CD8-positive, alpha-beta memory T cell (primary cell): ENCODE results near the gene DST. TPM values are rescaled to one million over a fixed set of nuclear protein-coding genes. Genes with fewer than 3 reads are reported as not detected.

Source experiments
- CTCF ChIA-PET: fragments of 350-600 bp; sonication (Branson Sonifier 250); formaldehyde crosslinking; loops from one replicate; lab custom pipeline; 2021; ENCODE audit warnings: antibody characterized with exemption; lab: Charles Lee
- POLR2A ChIA-PET: fragments of 350-600 bp; sonication (Branson Sonifier 250); formaldehyde crosslinking; loops from one replicate; lab custom pipeline; 2021; ENCODE audit warnings: antibody characterized with exemption; lab: Charles Lee
- DNase-seq, 5 donors: peaks; one replicate each; pipeline versions ENCODE4 v3.0.0 to v3.0.0-alpha.2; 2020 to 2022; ENCODE audit warnings: mixed read lengths in 1 of 5
- H3K27ac ChIP-seq: one replicate; pipeline ENCODE4 v1.7.0; 2013; ENCODE audit warnings: low read depth, mild to moderate bottlenecking, low read length, moderate library complexity
- H3K27me3 ChIP-seq: 2 replicates; pipeline ENCODE4 v1.7.0; 2013; ENCODE audit warnings: low read length, mild to moderate bottlenecking; ENCODE audit not compliant: insufficient read depth, poor library complexity, severe bottlenecking
- H3K36me3 ChIP-seq: 2 replicates; pipeline ENCODE4 v1.7.0; 2013; ENCODE audit warnings: mild to moderate bottlenecking, low read length, moderate library complexity; ENCODE audit not compliant: insufficient read depth
- H3K4me1 ChIP-seq: 2 replicates; pipeline ENCODE4 v1.7.0; 2013; ENCODE audit warnings: mild to moderate bottlenecking, low read length, moderate library complexity; ENCODE audit not compliant: insufficient read depth
- H3K4me3 ChIP-seq: 2 replicates; pipeline ENCODE4 v1.7.0; 2013; ENCODE audit warnings: mild to moderate bottlenecking, low read length
- H3K9me3 ChIP-seq: 2 replicates; pipeline ENCODE4 v1.7.0; 2013; ENCODE audit warnings: mild to moderate bottlenecking, low read length
- H3K27ac Mint-ChIP-seq, 8 donors: one replicate each; pipeline ENCODE4 v1.8.0; 2020 to 2021; ENCODE audit warnings: mixed read lengths in 8 of 8, mild to moderate bottlenecking in 6 of 8, inconsistent platforms in 3 of 8, moderate library complexity in 3 of 8
- H3K27me3 Mint-ChIP-seq, 2 donors: one replicate each; pipeline ENCODE4 v1.8.0; 2020 to 2021; ENCODE audit warnings: mixed read lengths in 2 of 2, mild to moderate bottlenecking in 1 of 2, moderate library complexity in 1 of 2
- H3K36me3 Mint-ChIP-seq, 3 donors: one replicate each; pipeline ENCODE4 v1.8.0; 2020 to 2021; ENCODE audit warnings: mixed read lengths in 3 of 3, inconsistent platforms in 1 of 3, mild to moderate bottlenecking in 1 of 3
- H3K4me1 Mint-ChIP-seq, 3 donors: one replicate each; pipeline ENCODE4 v1.8.0; 2020 to 2021; ENCODE audit warnings: mixed read lengths in 3 of 3, inconsistent platforms in 1 of 3, mild to moderate bottlenecking in 1 of 3
- H3K4me3 Mint-ChIP-seq, 7 donors: one replicate each; pipeline ENCODE4 v1.8.0; 2020 to 2021; ENCODE audit warnings: mixed read lengths in 7 of 7, mild to moderate bottlenecking in 6 of 7, moderate library complexity in 4 of 7, inconsistent platforms in 2 of 7
- H3K9me3 Mint-ChIP-seq, 5 donors: one replicate each; pipeline ENCODE4 v1.8.0; 2020 to 2022; ENCODE audit warnings: mixed read lengths in 5 of 5, mild to moderate bottlenecking in 3 of 5, moderate library complexity in 2 of 5, inconsistent platforms in 1 of 5
- polyA plus RNA-seq: library from polyadenylated mRNA; unstranded; fragments of 300-500 nt; fragmentation: Illumina TruSeq; gene quantifications from one replicate; pipeline ENCODE4 v1.2.3, GENCODE V29; 2021
- total RNA-seq, 2 experiments: library from RNA; stranded (reverse); gene quantifications; one replicate each; pipeline ENCODE4 v1.2.3, GENCODE V29; 2021

The DST gene
- total and polyA plus RNA-seq, 3 experiments from 2014 or later, result 0.95 to 1.9 (median 1.7) TPM

GRCh38 chr6:56491606-56492328, 150.9 kb downstream of the DST start:
- Mint-ChIP-seq H3K9me3 (no peaks in the 10 kb centered on the region), H3K27ac (peak overlapping the region in 1 of 8 donors; percentile 21), H3K4me3 (no peak overlapping the region), H3K36me3 (no peaks in the 10 kb centered on the region), H3K4me1 (no peaks in the 10 kb centered on the region), H3K27me3 (no peaks in the 10 kb centered on the region)
- CTCF ChIA-PET, result no interaction called here
- POLR2A ChIA-PET, result no interaction called here
- H3K4me1 ChIP-seq, result no peaks in the 10 kb centered on the region
- no peaks in the 10 kb centered on the region for H3K27me3 ChIP-seq
- no peaks in the 10 kb centered on the region for H3K9me3 ChIP-seq
- H3K36me3 ChIP-seq, result no peaks in the 10 kb centered on the region
- no peak overlapping the region for H3K4me3 ChIP-seq
- H3K27ac ChIP-seq, result no peak overlapping the region
- no peak for DNase-seq

GRCh38 chr6:56490993-56491392, 151.7 kb downstream of the DST start:
- peaks cover 0 to 5% (median 0%) of the 10 kb centered on the region in 3 donors for H3K36me3 Mint-ChIP-seq
- POLR2A ChIA-PET, result no interaction called here
- H3K36me3 ChIP-seq, result no peaks in the 10 kb centered on the region
- no peak overlapping the region for H3K4me3 ChIP-seq
- H3K27ac ChIP-seq, result no peak overlapping the region
- no peaks in the 10 kb centered on the region for H3K27me3 ChIP-seq
- no peaks in the 10 kb centered on the region for H3K4me1 Mint-ChIP-seq
- CTCF ChIA-PET, result no interaction called here
- H3K4me3 Mint-ChIP-seq, result no peak overlapping the region
- H3K27ac Mint-ChIP-seq, result no peak overlapping the region
- no peaks in the 10 kb centered on the region for H3K4me1 ChIP-seq
- H3K27me3 Mint-ChIP-seq, result no peaks in the 10 kb centered on the region
- no peaks in the 10 kb centered on the region for H3K9me3 ChIP-seq
- no peaks in the 10 kb centered on the region for H3K9me3 Mint-ChIP-seq
- DNase-seq, result no peak

GRCh38 chr6:56489559-56489958, 153.1 kb downstream of the DST start:
- H3K9me3 Mint-ChIP-seq, result peaks cover 0 to 3% (median 0%) of the 10 kb centered on the region in 5 donors
- no peak overlapping the region for H3K27ac ChIP-seq
- H3K36me3 Mint-ChIP-seq, result peaks cover 0 to 5% (median 0%) of the 10 kb centered on the region in 3 donors
- no peak overlapping the region for H3K4me3 ChIP-seq
- no peaks in the 10 kb centered on the region for H3K36me3 ChIP-seq
- no peaks in the 10 kb centered on the region for H3K4me1 Mint-ChIP-seq
- no peak overlapping the region for H3K4me3 Mint-ChIP-seq
- H3K4me1 ChIP-seq, result no peaks in the 10 kb centered on the region
- H3K9me3 ChIP-seq, result no peaks in the 10 kb centered on the region
- H3K27me3 ChIP-seq, result no peaks in the 10 kb centered on the region
- no peak for DNase-seq
- no peak overlapping the region for H3K27ac Mint-ChIP-seq
- H3K27me3 Mint-ChIP-seq, result no peaks in the 10 kb centered on the region
- POLR2A ChIA-PET, result no interaction called here
- CTCF ChIA-PET, result interaction anchor here (0.6 kb wide), 1 partner anchor 172 kb away, joined by 3 read pairs; no protein-coding TSS in a partner anchor

- Mint-ChIP-seq H3K4me3 (no peak overlapping the region), H3K27me3 (no peaks in the 10 kb centered on the region), H3K4me1 (no peaks in the 10 kb centered on the region), H3K9me3 (peaks cover 0 to 3% (median 0%) of the 10 kb centered on the region in 5 donors), H3K36me3 (peaks cover 0 to 5% (median 0%) of the 10 kb centered on the region in 3 donors), H3K27ac (no peak overlapping the region)
- no peak overlapping the region for H3K4me3 ChIP-seq
- H3K27ac ChIP-seq, result no peak overlapping the region
- CTCF ChIA-PET, result no interaction called here
- H3K4me1 ChIP-seq, result no peaks in the 10 kb centered on the region
- H3K9me3 ChIP-seq, result no peaks in the 10 kb centered on the region
- H3K36me3 ChIP-seq, result no peaks in the 10 kb centered on the region
- POLR2A ChIA-PET, result no interaction called here
- DNase-seq, result no peak
- H3K27me3 ChIP-seq, result no peaks in the 10 kb centered on the region
These were observed 154.4 kb downstream of the DST start for GRCh38 chr6:56488281-56488680.

- H3K9me3 ChIP-seq, result no peaks in the 10 kb centered on the region
- Mint-ChIP-seq H3K4me3 (no peak overlapping the region), H3K27me3 (no peaks in the 10 kb centered on the region), H3K36me3 (peaks cover 0 to 5% (median 0%) of the 10 kb centered on the region in 3 donors), H3K9me3 (peaks cover 0 to 3% (median 0%) of the 10 kb centered on the region in 5 donors), H3K4me1 (no peaks in the 10 kb centered on the region), H3K27ac (no peak overlapping the region)
- no peak overlapping the region for H3K4me3 ChIP-seq
- no peaks in the 10 kb centered on the region for H3K4me1 ChIP-seq
- H3K27me3 ChIP-seq, result no peaks in the 10 kb centered on the region
- ChIA-PET POLR2A (no interaction called here), CTCF (no interaction called here)
- no peak overlapping the region for H3K27ac ChIP-seq
- H3K36me3 ChIP-seq, result no peaks in the 10 kb centered on the region
- DNase-seq, result no peak
These were observed 156.0 kb downstream of the DST start for GRCh38 chr6:56486681-56487080.

GRCh38 chr6:56484669-56485068, 158.0 kb downstream of the DST start:
- peaks cover 0 to 5% (median 0%) of the 10 kb centered on the region in 3 donors for H3K36me3 Mint-ChIP-seq

GRCh38 chr6:56483929-56484328, 158.8 kb downstream of the DST start:
- no peak overlapping the region for H3K4me3 Mint-ChIP-seq
- H3K27ac ChIP-seq, result no peak overlapping the region

More at GRCh38 chr6:56484669-56485068, 158.0 kb downstream of the DST start:
- Mint-ChIP-seq H3K9me3 (peaks cover 0 to 3% (median 0%) of the 10 kb centered on the region in 5 donors), H3K27ac (no peak overlapping the region), H3K27me3 (no peaks in the 10 kb centered on the region), H3K4me1 (no peaks in the 10 kb centered on the region), H3K4me3 (no peak overlapping the region)
- no peak for DNase-seq
- ChIA-PET CTCF (no interaction called here), POLR2A (no interaction called here)
- Histone ChIP-seq H3K9me3 (no peaks in the 10 kb centered on the region), H3K27ac (no peak overlapping the region), H3K4me1 (no peaks in the 10 kb centered on the region), H3K4me3 (no peak overlapping the region), H3K36me3 (no peaks in the 10 kb centered on the region), H3K27me3 (no peaks in the 10 kb centered on the region)

GRCh38 chr6:56482525-56482924, 160.2 kb downstream of the DST start:
- CTCF ChIA-PET, result no interaction called here

More at GRCh38 chr6:56483929-56484328, 158.8 kb downstream of the DST start:
- POLR2A ChIA-PET, result no interaction called here
- H3K36me3 ChIP-seq, result no peaks in the 10 kb centered on the region
- no peaks in the 10 kb centered on the region for H3K27me3 ChIP-seq
- Mint-ChIP-seq H3K36me3 (peaks cover 0 to 9% (median 0%) of the 10 kb centered on the region in 3 donors), H3K4me1 (no peaks in the 10 kb centered on the region), H3K9me3 (peaks cover 0 to 7% (median 2%) of the 10 kb centered on the region in 5 donors), H3K27ac (no peak overlapping the region), H3K27me3 (no peaks in the 10 kb centered on the region)
- CTCF ChIA-PET, result no interaction called here
- H3K9me3 ChIP-seq, result no peaks in the 10 kb centered on the region
- no peaks in the 10 kb centered on the region for H3K4me1 ChIP-seq
- no peak for DNase-seq
- H3K4me3 ChIP-seq, result no peak overlapping the region

More at GRCh38 chr6:56482525-56482924, 160.2 kb downstream of the DST start:
- Mint-ChIP-seq H3K9me3 (peaks cover 0 to 7% (median 5%) of the 10 kb centered on the region in 5 donors), H3K4me3 (no peak overlapping the region), H3K27me3 (no peaks in the 10 kb centered on the region), H3K27ac (peak overlapping the region in 1 of 8 donors; percentile 51), H3K4me1 (no peaks in the 10 kb centered on the region), H3K36me3 (peaks cover 0 to 9% (median 0%) of the 10 kb centered on the region in 3 donors)
- Histone ChIP-seq H3K36me3 (no peaks in the 10 kb centered on the region), H3K4me1 (no peaks in the 10 kb centered on the region), H3K4me3 (no peak overlapping the region), H3K27me3 (no peaks in the 10 kb centered on the region), H3K27ac (no peak overlapping the region), H3K9me3 (no peaks in the 10 kb centered on the region)
- POLR2A ChIA-PET, result no interaction called here
- no peak for DNase-seq
